H9 (cell line): ENCODE measurements around the gene RERE. TPM values are rescaled to one million over a fixed set of nuclear protein-coding genes. Genes with fewer than 3 reads are reported as not detected.

Source experiments
- DNase-seq: peaks from one replicate; pipeline ENCODE4 v3.0.0-alpha.2; 2017
- H2AFZ ChIP-seq: one replicate; pipeline ENCODE4 v1.6.1; 2013; ENCODE audit warnings: mild to moderate bottlenecking, low read length, control low read depth, moderate library complexity
- H2AK5ac ChIP-seq: 2 replicates; pipeline ENCODE4 v1.6.1; 2013; ENCODE audit warnings: low read length, control low read depth, mixed read lengths; ENCODE audit not compliant: insufficient read length
- H2BK120ac ChIP-seq: one replicate; pipeline ENCODE4 v1.6.1; 2013; ENCODE audit warnings: low read depth, mild to moderate bottlenecking, low read length, control low read depth, inconsistent platforms; ENCODE audit not compliant: poor library complexity, severe bottlenecking
- H2BK12ac ChIP-seq: 2 replicates; pipeline ENCODE4 v1.6.1; 2013; ENCODE audit warnings: low read length, control low read depth, mixed read lengths, low read depth; ENCODE audit not compliant: insufficient read length
- H2BK15ac ChIP-seq: 2 replicates; pipeline ENCODE4 v1.6.1; 2013; ENCODE audit warnings: low read depth, low read length, control low read depth
- H2BK20ac ChIP-seq: one replicate; pipeline ENCODE4 v1.6.1; 2013; ENCODE audit warnings: low read depth, mild to moderate bottlenecking, low read length, control low read depth, inconsistent platforms; ENCODE audit not compliant: poor library complexity, severe bottlenecking
- H2BK5ac ChIP-seq: 2 replicates; pipeline ENCODE4 v1.6.1; 2013; ENCODE audit warnings: low read length, control low read depth, mixed read lengths; ENCODE audit not compliant: insufficient read length
- H3K14ac ChIP-seq: 2 replicates; pipeline ENCODE4 v1.6.1; 2013; ENCODE audit warnings: low read length, control low read depth; ENCODE audit not compliant: insufficient read depth
- H3K18ac ChIP-seq: 2 replicates; pipeline ENCODE4 v1.6.1; 2013; ENCODE audit warnings: low read depth, mild to moderate bottlenecking, mixed read lengths, low read length, control low read depth; ENCODE audit not compliant: insufficient read length
- H3K23ac ChIP-seq: 2 replicates; pipeline ENCODE4 v1.6.1; 2013; ENCODE audit warnings: low read length, control low read depth, mixed read lengths, low read depth; ENCODE audit not compliant: insufficient read length
- H3K23me2 ChIP-seq: 2 replicates; pipeline ENCODE4 v1.6.1; 2013; ENCODE audit warnings: low read depth, mild to moderate bottlenecking, mixed read lengths, low read length, control low read depth; ENCODE audit not compliant: insufficient read length, poor library complexity, severe bottlenecking
- H3K27ac ChIP-seq: 2 replicates; pipeline ENCODE4 v1.5.1; 2013; ENCODE audit warnings: low read length, control low read depth, mixed read lengths, low read depth; ENCODE audit not compliant: insufficient read length
- H3K27me3 ChIP-seq: 2 replicates; pipeline ENCODE4 v1.6.1; 2013; ENCODE audit warnings: low read length, control low read depth, inconsistent platforms; ENCODE audit not compliant: insufficient read depth
- H3K4ac ChIP-seq: 2 replicates; pipeline ENCODE4 v1.6.1; 2013; ENCODE audit warnings: low read depth, mild to moderate bottlenecking, control low read depth, inconsistent platforms, low read length, moderate library complexity
- H3K4me1 ChIP-seq: 2 replicates; pipeline ENCODE4 v1.6.1; 2013; ENCODE audit warnings: low read length, control low read depth, inconsistent platforms; ENCODE audit not compliant: insufficient read depth
- H3K4me2 ChIP-seq: 2 replicates; pipeline ENCODE4 v1.6.1; 2013; ENCODE audit warnings: low read length, control low read depth, mixed read lengths; ENCODE audit not compliant: insufficient read length, insufficient read depth
- H3K56ac ChIP-seq: 2 replicates; pipeline ENCODE4 v1.6.1; 2013; ENCODE audit warnings: low read depth, mild to moderate bottlenecking, mixed read lengths, low read length, control low read depth; ENCODE audit not compliant: insufficient read length
- H3K79me1 ChIP-seq: 2 replicates; pipeline ENCODE4 v1.6.1; 2013; ENCODE audit warnings: low read depth, mild to moderate bottlenecking, moderate library complexity, low read length, control low read depth, inconsistent platforms; ENCODE audit not compliant: insufficient read depth, poor library complexity, severe bottlenecking
- H3K79me2 ChIP-seq: 2 replicates; pipeline ENCODE4 v1.6.1; 2013; ENCODE audit warnings: low read length, control low read depth, inconsistent platforms; ENCODE audit not compliant: insufficient read depth
- H3K9ac ChIP-seq: 2 replicates; pipeline ENCODE4 v1.6.1; 2013; ENCODE audit warnings: low read length, control low read depth, mixed read lengths; ENCODE audit not compliant: insufficient read length; ENCODE audit errors: extremely low read depth
- H3K9me3 ChIP-seq: one replicate; pipeline ENCODE4 v1.6.1; 2013; ENCODE audit warnings: low read depth, low read length, inconsistent platforms; ENCODE audit not compliant: control insufficient read depth
- H3T11ph ChIP-seq: one replicate; pipeline ENCODE4 v1.6.1; 2013; ENCODE audit warnings: mild to moderate bottlenecking, low read length, control low read depth, inconsistent platforms
- H4K20me1 ChIP-seq: one replicate; pipeline ENCODE4 v1.6.1; 2013; ENCODE audit not compliant: control insufficient read depth, insufficient read length, insufficient read depth
- H4K5ac ChIP-seq: 2 replicates; pipeline ENCODE4 v1.6.1; 2013; ENCODE audit warnings: low read depth, mild to moderate bottlenecking, mixed read lengths, low read length, control low read depth; ENCODE audit not compliant: insufficient read length
- H4K8ac ChIP-seq: replicated peaks from 2 replicates; pipeline ENCODE4 v1.6.1; 2013; ENCODE audit warnings: low read length, control low read depth, mixed read lengths, low read depth; ENCODE audit not compliant: insufficient read length
- H4K91ac ChIP-seq: 2 replicates; pipeline ENCODE4 v1.6.1; 2013; ENCODE audit warnings: low read depth, mild to moderate bottlenecking, moderate library complexity, mixed read lengths, low read length, control low read depth; ENCODE audit not compliant: insufficient read length
- H3K27ac Mint-ChIP-seq, 3 experiments: 2 replicates in 2 of 3; 3 replicates in 1 of 3; pipeline ENCODE4 v1.8.0; 2020 to 2021; ENCODE audit warnings: mixed read lengths in 3 of 3, mild to moderate bottlenecking in 1 of 3, moderate library complexity in 1 of 3
- H3K27me3 Mint-ChIP-seq: 2 replicates; pipeline ENCODE4 v1.8.0; 2021; ENCODE audit warnings: low read depth, mild to moderate bottlenecking, moderate library complexity, mixed read lengths
- H3K36me3 Mint-ChIP-seq, 3 experiments: 2 replicates in 2 of 3; 3 replicates in 1 of 3; pipeline ENCODE4 v1.8.0; 2020 to 2021; ENCODE audit warnings: low read depth in 3 of 3, mixed read lengths in 3 of 3; ENCODE audit not compliant: insufficient read depth in 1 of 3
- H3K4me1 Mint-ChIP-seq, 2 experiments: 2 replicates each; pipeline ENCODE4 v1.8.0; 2020; ENCODE audit warnings: mixed read lengths in 2 of 2
- H3K4me3 Mint-ChIP-seq, 2 experiments: 2 replicates in 1 of 2; 3 replicates in 1 of 2; pipeline ENCODE4 v1.8.0; 2020 to 2021; ENCODE audit warnings: mild to moderate bottlenecking in 2 of 2, mixed read lengths in 2 of 2, moderate library complexity in 1 of 2
- H3K9me3 Mint-ChIP-seq, 2 experiments: 2 replicates in 1 of 2; 3 replicates in 1 of 2; pipeline ENCODE4 v1.8.0; 2020; ENCODE audit warnings: mild to moderate bottlenecking in 2 of 2, mixed read lengths in 2 of 2, moderate library complexity in 1 of 2
- CTCF ChIP-seq: fragments of 200-600 bp; sonication (generic); conservative IDR thresholded peaks from 3 replicates; pipeline ENCODE4 v1.8.0; 2021; ENCODE audit warnings: antibody characterized with exemption, mild to moderate bottlenecking
- WGBS: extraction: QIAGEN DNeasy Blood & Tissue Kit; methylation state at CpG from one replicate; pipeline ENCODE4 v1.1.7; 2013; ENCODE audit warnings: missing lambda C conversion rate, low lambda C conversion rate, mixed read lengths; ENCODE audit not compliant: insufficient read length; ENCODE audit errors: extremely low coverage; 5-methylcytosine and 5-hydroxymethylcytosine counted together
- total RNA-seq: library from RNA; stranded (reverse); gene quantifications from 2 replicates; pipeline ENCODE4 v1.2.1, GENCODE V29; 2021

Gene RERE
- total RNA-seq, 1 experiment from 2014 or later = 103 TPM

- no peak overlapping the region for H4K5ac ChIP-seq
- no peak overlapping the region for H2AFZ ChIP-seq
- no peak overlapping the region for H2BK5ac ChIP-seq
- H3K9me3 ChIP-seq = no peaks in the 10 kb centered on the region
- no peak overlapping the region for H2BK120ac ChIP-seq
- H2BK12ac ChIP-seq = no peak overlapping the region
- H3K79me1 ChIP-seq = no peaks in the 10 kb centered on the region
- H3K4me1 ChIP-seq = peaks cover 2% of the 10 kb centered on the region; the same call in 1 of the 2 replicates
- no peaks in the 10 kb centered on the region; the same call in 1 of the 2 replicates for H3K79me2 ChIP-seq
- peak; percentile 92 for DNase-seq
- no peak overlapping the region for H3K27ac ChIP-seq
- no peak overlapping the region for H3K4me2 ChIP-seq
- no peaks in the 10 kb centered on the region for H3K27me3 Mint-ChIP-seq
- no peak overlapping the region for H4K8ac ChIP-seq
- H3K27ac Mint-ChIP-seq = peak overlapping the region; percentile 80 to 98 (median 82); a peak in 6 of 7 replicates
- H2BK20ac ChIP-seq = no peak overlapping the region
- H3K4me1 Mint-ChIP-seq = peaks cover 55 to 71% of the 10 kb centered on the region in 2 experiments
- no peak overlapping the region for H4K91ac ChIP-seq
- no peaks in the 10 kb centered on the region for H3K27me3 ChIP-seq
- H3K23me2 ChIP-seq = no peaks in the 10 kb centered on the region
- no peak overlapping the region for H2BK15ac ChIP-seq
- no CpG with 5 or more reads among the region's 1 CpG for WGBS
- H4K20me1 ChIP-seq = no peaks in the 10 kb centered on the region
- H3K36me3 Mint-ChIP-seq = peaks cover 13 to 22% (median 15%) of the 10 kb centered on the region in 3 experiments; a peak in 6 of 7 replicates
- no peak overlapping the region for H3K4me3 Mint-ChIP-seq
- no peak overlapping the region for H2AK5ac ChIP-seq
- H3K9ac ChIP-seq = no peak overlapping the region
- peak; percentile 69 for TF ChIP-seq CTCF
- no peak overlapping the region for H3T11ph ChIP-seq
- no peak overlapping the region for H3K56ac ChIP-seq
- no peak overlapping the region for H3K14ac ChIP-seq
- no peak overlapping the region for H3K23ac ChIP-seq
- peaks cover 5 to 7% of the 10 kb centered on the region in 2 experiments; a peak in 3 of 5 replicates for H3K9me3 Mint-ChIP-seq
- H3K4ac ChIP-seq = no peak overlapping the region
- H3K18ac ChIP-seq = no peak overlapping the region
Measured at GRCh38 chr1:8443558-8444194, 373.8 kb downstream of the RERE start.
